GM12878 (cell line): ENCODE measurements around the gene GTPBP1. TPM values are rescaled to one million over a fixed set of nuclear protein-coding genes. Genes with fewer than 3 reads are reported as not detected.

ENCODE experiments used
- ATAC-seq: fragments of 200-7000 bp; cut with Tn5 transposase; 3 replicates; pipeline ENCODE4 v1.9.1; 2020; ENCODE audit warnings: mild to moderate bottlenecking, moderate library complexity
- BruUV-seq: library from RNA; stranded (reverse); fragments of 400-500 nt; replicated peaks from 2 replicates; lab custom pipeline; 2021; lab: Mats Ljungman, UMichigan
- CTCF ChIA-PET: fragments of 300-600 bp; sonication (Branson Sonifier 250); formaldehyde crosslinking; extraction: SDS; loops from one replicate; lab custom pipeline; 2021; ENCODE audit warnings: inconsistent platforms; lab: Yijun Ruan, JAX
- POLR2A ChIA-PET: fragments of 350-600 bp; formaldehyde crosslinking; extraction: SDS; loops from one replicate; lab custom pipeline; 2021; ENCODE audit warnings: inconsistent platforms; lab: Charles Lee
- RAD21 ChIA-PET: fragments of 300-600 bp; sonication (Branson Sonifier 250); formaldehyde crosslinking; loops from one replicate; lab custom pipeline; 2023; ENCODE audit warnings: antibody characterized with exemption; ENCODE audit not compliant: unreplicated experiment; lab: Charles Lee
- SMC1A ChIA-PET: fragments of 300-600 bp; sonication (Branson Sonifier 250); formaldehyde crosslinking; loops from one replicate; lab custom pipeline; 2023; ENCODE audit not compliant: unreplicated experiment, uncharacterized antibody; lab: Charles Lee
- DNase-seq: peaks from one replicate; pipeline ENCODE4 v3.0.0-alpha.2; 2011; ENCODE audit warnings: low read depth, low spot score
- FAIRE-seq: peaks from 3 replicates; lab custom pipeline; 2011; peaks lifted over from hg19 to GRCh38; lab: Jason Lieb, UNC
- H2AFZ ChIP-seq: 2 replicates; pipeline ENCODE4 v1.6.0; 2011; ENCODE audit warnings: low read depth, low read length, control low read depth; ENCODE audit not compliant: control insufficient read depth
- H3K27ac ChIP-seq: 2 replicates; pipeline ENCODE4 v1.5.1; 2011; ENCODE audit warnings: control low read depth; ENCODE audit not compliant: control insufficient read depth, insufficient read depth
- H3K27me3 ChIP-seq, 2 experiments: replicated peaks in 1 of 2; 2 replicates each; pipeline versions ENCODE4 v1.6.0 to v1.6.1; 2011; ENCODE audit warnings: low read length in 1 of 2; ENCODE audit not compliant: control insufficient read depth in 2 of 2, insufficient read depth in 2 of 2
- H3K36me3 ChIP-seq, 2 experiments: 2 replicates each; pipeline ENCODE4 v1.5.1; 2011; ENCODE audit warnings: low read length in 1 of 2; ENCODE audit not compliant: control insufficient read depth in 2 of 2, insufficient read depth in 2 of 2
- H3K4me1 ChIP-seq: 2 replicates; pipeline ENCODE4 v1.6.1; 2011; ENCODE audit warnings: mild to moderate bottlenecking, low read length, moderate library complexity, mixed read lengths; ENCODE audit not compliant: control insufficient read depth, insufficient read depth
- H3K4me2 ChIP-seq: 2 replicates; pipeline ENCODE4 v1.6.0; 2011; ENCODE audit warnings: control low read depth; ENCODE audit not compliant: control insufficient read depth, insufficient read depth
- H3K4me3 ChIP-seq: fragments of 200-600 bp; sonication (generic); 2 replicates; pipeline ENCODE4 v1.5.1; 2016
- H3K79me2 ChIP-seq: 2 replicates; pipeline ENCODE4 v1.6.0; 2011; ENCODE audit warnings: low read length; ENCODE audit not compliant: control insufficient read depth, insufficient read depth
- H3K9ac ChIP-seq: 2 replicates; pipeline ENCODE4 v1.8.0; 2011; ENCODE audit warnings: low read length, control low read depth, mixed read lengths; ENCODE audit not compliant: control insufficient read depth, insufficient read depth
- H3K9me3 ChIP-seq: replicated peaks from 3 replicates; pipeline ENCODE4 v1.5.1; 2011; ENCODE audit warnings: mild to moderate bottlenecking, low read length; ENCODE audit not compliant: control insufficient read depth, insufficient read depth
- H4K20me1 ChIP-seq: 2 replicates; pipeline ENCODE4 v1.6.0; 2011; ENCODE audit not compliant: control insufficient read depth, insufficient read depth
- BRCA1 ChIP-seq: IDR thresholded peaks from 2 replicates; pipeline ENCODE4 v1.6.1; 2011; ENCODE audit warnings: low read depth, low read length, improper control_type of control experiment
- CHD2 ChIP-seq: IDR thresholded peaks from 2 replicates; pipeline ENCODE4 v1.6.1; 2011; ENCODE audit warnings: low read depth, low read length, improper control_type of control experiment, borderline replicate concordance
- CREB1 ChIP-seq: IDR thresholded peaks from 2 replicates; pipeline ENCODE4 v1.6.1; 2012; ENCODE audit warnings: low read depth, mild to moderate bottlenecking, inconsistent platforms
- HDGF ChIP-seq: fragments of 450-650 bp; IDR thresholded peaks from 2 replicates; pipeline ENCODE4 v1.6.1; 2016; ENCODE audit warnings: antibody characterized with exemption
- MTA2 ChIP-seq: fragments of 450-650 bp; IDR thresholded peaks from 2 replicates; pipeline ENCODE4 v1.6.1; 2016; ENCODE audit warnings: low read depth, mild to moderate bottlenecking, moderate library complexity
- NFIC ChIP-seq: IDR thresholded peaks from 2 replicates; pipeline ENCODE4 v1.6.1; 2012; ENCODE audit warnings: low read depth, mild to moderate bottlenecking, inconsistent platforms, low read length, moderate library complexity
- POLR2AphosphoS5 ChIP-seq: IDR thresholded peaks from 2 replicates; pipeline ENCODE4 v1.6.1; 2011; ENCODE audit warnings: mild to moderate bottlenecking, low read length, inconsistent platforms
- RELA ChIP-seq: fragments of 450-650 bp; IDR thresholded peaks from 2 replicates; pipeline ENCODE4 v1.8.0; 2014; ENCODE audit warnings: borderline replicate concordance; ENCODE audit not compliant: partially characterized antibody
- TAF1 ChIP-seq: IDR thresholded peaks from 2 replicates; pipeline ENCODE4 v1.6.1; 2011; ENCODE audit warnings: mild to moderate bottlenecking, low read depth, low read length, borderline replicate concordance
- ZNF622 ChIP-seq: fragments of 450-650 bp; IDR thresholded peaks from 2 replicates; pipeline ENCODE4 v1.6.1; 2017; ENCODE audit warnings: mild to moderate bottlenecking, inconsistent platforms
- WGBS: methylation state at CpG from one replicate; pipeline ENCODE4 v1.1.6; 2016; ENCODE audit warnings: low lambda C conversion rate; ENCODE audit not compliant: insufficient replicate concordance, insufficient coverage; ENCODE audit errors: missing lambda C conversion rate; 5-methylcytosine and 5-hydroxymethylcytosine counted together
- in situ Hi-C: fragments of 300-500 bp; cut with MboI; formaldehyde crosslinking; loops from 9 replicates; pipeline ENCODE4 v1.14.3; 2018; ENCODE audit warnings: mixed read lengths
- intact Hi-C: fragments of 100-400 bp; cut with micrococcal nuclease; formaldehyde crosslinking; loops from one replicate; pipeline ENCODE4 v1.14.2; 2022; ENCODE audit not compliant: unreplicated experiment
- polyA plus RNA-seq, 11 experiments: library from polyadenylated mRNA; depleted of rRNA in 4 of 11; unstranded in 6 of 11; stranded (reverse) in 5 of 11; fragments of >200 nt; fragmentation: Nextera tagmentation in 4 of 11; fragmentation: Illumina TruSeq in 1 of 11; extraction: Ambion mirVana in 4 of 11; extraction: Trizol in 1 of 11; gene quantifications; 1 replicate in 1 of 11; 2 replicates in 10 of 11; pipeline versions ENCODE4 v1.2.1 to v1.2.3, GENCODE V29; 2011 to 2016; ENCODE audit warnings: inconsistent platforms in 2 of 11, missing spikeins in 2 of 11, low read depth in 1 of 11
- total RNA-seq, 4 experiments: library from RNA; depleted of rRNA in 3 of 4; stranded (reverse); fragments of >200 nt in 3 of 4; fragmentation: Illumina TruSeq in 1 of 4; extraction: Trizol in 1 of 4; gene quantifications; 2 replicates each; pipeline versions ENCODE4 v1.2.1 to v1.2.3, GENCODE V29; 2013 to 2021
- TF ChIP-seq, protein P1 (sequence below): fragments of 450-650 bp; IDR thresholded peaks from 2 replicates; pipeline ENCODE4 v1.6.1; 2018; ENCODE audit warnings: borderline replicate concordance, mild to moderate bottlenecking; ENCODE audit not compliant: partially characterized antibody
- TF ChIP-seq, protein P2 (sequence below): fragments of 450-650 bp; IDR thresholded peaks from 2 replicates; pipeline ENCODE4 v1.6.1; 2018; ENCODE audit warnings: mild to moderate bottlenecking, low read depth, moderate library complexity; ENCODE audit not compliant: partially characterized antibody

GTPBP1 gene
- total and polyA plus RNA-seq, 10 of the 15 experiments (the other 5 are each of a cell fraction or from before 2014, with no cell fraction given): 0.89 to 63.1 (median 34.2) TPM

DNA sequence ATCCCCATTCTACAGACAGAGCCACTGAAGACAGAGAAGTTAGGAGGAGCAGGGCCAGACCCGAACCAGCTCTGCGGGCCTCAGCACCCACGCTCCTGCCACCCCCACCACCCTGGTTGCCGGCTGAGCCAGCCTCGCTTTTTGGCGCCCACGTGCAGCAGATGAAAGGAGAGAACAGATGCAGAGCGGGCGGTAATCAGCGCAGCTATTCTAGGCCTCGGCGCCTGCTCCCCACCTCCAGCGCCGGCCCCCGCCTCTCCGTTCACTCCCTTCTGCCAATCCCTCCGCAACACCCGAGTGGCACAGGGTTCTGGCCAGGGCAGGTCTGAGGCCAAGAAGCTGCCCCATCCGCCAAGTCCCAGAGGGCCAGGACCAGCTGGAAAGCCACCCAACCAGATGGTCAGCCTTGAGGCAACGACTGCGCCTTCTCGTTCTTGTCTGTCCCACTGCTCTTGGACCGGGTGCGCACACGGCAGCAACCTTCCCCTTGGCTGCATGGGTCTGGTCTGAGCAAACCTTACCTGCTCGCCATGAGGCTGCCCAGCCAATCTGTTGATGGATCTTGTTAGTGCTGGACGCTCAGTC is 71.4 kb downstream of the GTPBP1 start:
- WGBS: 75% methylated on average over 27 of the region's 27 CpGs
- intact Hi-C loops: no loop called here
- ChIA-PET CTCF (no interaction called here), RAD21 (no interaction called here), SMC1A (no interaction called here), POLR2A (no interaction called here)
- in situ Hi-C loops: no loop called here
- H3K27me3 ChIP-seq: no peaks in the 10 kb centered on the region
- H4K20me1 ChIP-seq: no peaks in the 10 kb centered on the region
- H3K79me2 ChIP-seq: no peaks in the 10 kb centered on the region
- DNase-seq: no peak
- H3K4me3 ChIP-seq: no peak overlapping the region
- no peaks in the 10 kb centered on the region for H3K9me3 ChIP-seq
- no peak overlapping the region for H3K9ac ChIP-seq
- TF ChIP-seq HDGF: no peak
- TF ChIP-seq POLR2AphosphoS5: no peak
- no peak for TF ChIP-seq CHD2
- no peak for TF ChIP-seq CREB1
- TF ChIP-seq TAF1: no peak
- no peak for TF ChIP-seq NFIC
- no peak for TF ChIP-seq MTA2
- TF ChIP-seq RELA: no peak
- TF ChIP-seq, protein P1, sequence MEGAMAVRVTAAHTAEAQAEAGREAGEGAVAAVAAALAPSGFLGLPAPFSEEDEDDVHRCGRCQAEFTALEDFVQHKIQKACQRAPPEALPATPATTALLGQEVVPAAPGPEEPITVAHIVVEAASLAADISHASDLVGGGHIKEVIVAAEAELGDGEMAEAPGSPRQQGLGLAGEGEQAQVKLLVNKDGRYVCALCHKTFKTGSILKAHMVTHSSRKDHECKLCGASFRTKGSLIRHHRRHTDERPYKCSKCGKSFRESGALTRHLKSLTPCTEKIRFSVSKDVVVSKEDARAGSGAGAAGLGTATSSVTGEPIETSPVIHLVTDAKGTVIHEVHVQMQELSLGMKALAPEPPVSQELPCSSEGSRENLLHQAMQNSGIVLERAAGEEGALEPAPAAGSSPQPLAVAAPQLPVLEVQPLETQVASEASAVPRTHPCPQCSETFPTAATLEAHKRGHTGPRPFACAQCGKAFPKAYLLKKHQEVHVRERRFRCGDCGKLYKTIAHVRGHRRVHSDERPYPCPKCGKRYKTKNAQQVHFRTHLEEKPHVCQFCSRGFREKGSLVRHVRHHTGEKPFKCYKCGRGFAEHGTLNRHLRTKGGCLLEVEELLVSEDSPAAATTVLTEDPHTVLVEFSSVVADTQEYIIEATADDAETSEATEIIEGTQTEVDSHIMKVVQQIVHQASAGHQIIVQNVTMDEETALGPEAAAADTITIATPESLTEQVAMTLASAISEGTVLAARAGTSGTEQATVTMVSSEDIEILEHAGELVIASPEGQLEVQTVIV: no peak
- no peak for TF ChIP-seq ZNF622
- no peak for TF ChIP-seq BRCA1
- TF ChIP-seq, protein P2, sequence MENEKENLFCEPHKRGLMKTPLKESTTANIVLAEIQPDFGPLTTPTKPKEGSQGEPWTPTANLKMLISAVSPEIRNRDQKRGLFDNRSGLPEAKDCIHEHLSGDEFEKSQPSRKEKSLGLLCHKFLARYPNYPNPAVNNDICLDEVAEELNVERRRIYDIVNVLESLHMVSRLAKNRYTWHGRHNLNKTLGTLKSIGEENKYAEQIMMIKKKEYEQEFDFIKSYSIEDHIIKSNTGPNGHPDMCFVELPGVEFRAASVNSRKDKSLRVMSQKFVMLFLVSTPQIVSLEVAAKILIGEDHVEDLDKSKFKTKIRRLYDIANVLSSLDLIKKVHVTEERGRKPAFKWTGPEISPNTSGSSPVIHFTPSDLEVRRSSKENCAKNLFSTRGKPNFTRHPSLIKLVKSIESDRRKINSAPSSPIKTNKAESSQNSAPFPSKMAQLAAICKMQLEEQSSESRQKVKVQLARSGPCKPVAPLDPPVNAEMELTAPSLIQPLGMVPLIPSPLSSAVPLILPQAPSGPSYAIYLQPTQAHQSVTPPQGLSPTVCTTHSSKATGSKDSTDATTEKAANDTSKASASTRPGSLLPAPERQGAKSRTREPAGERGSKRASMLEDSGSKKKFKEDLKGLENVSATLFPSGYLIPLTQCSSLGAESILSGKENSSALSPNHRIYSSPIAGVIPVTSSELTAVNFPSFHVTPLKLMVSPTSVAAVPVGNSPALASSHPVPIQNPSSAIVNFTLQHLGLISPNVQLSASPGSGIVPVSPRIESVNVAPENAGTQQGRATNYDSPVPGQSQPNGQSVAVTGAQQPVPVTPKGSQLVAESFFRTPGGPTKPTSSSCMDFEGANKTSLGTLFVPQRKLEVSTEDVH: no peak
- no peaks in the 10 kb centered on the region for H3K4me1 ChIP-seq
- ATAC-seq: no peak
- H3K4me2 ChIP-seq: no peak overlapping the region
- H3K27ac ChIP-seq: no peak overlapping the region
- H3K36me3 ChIP-seq: no peaks in the 10 kb centered on the region
- FAIRE-seq: no peak
- H2AFZ ChIP-seq: no peak overlapping the region
- no TSS peak for BruUV-seq
